IMR-90 (cell line): ENCODE results near the gene EYS. TPM values are rescaled to one million over a fixed set of nuclear protein-coding genes. Genes with fewer than 3 reads are reported as not detected.
"Not testable (repeated sequence)": the region's sequence is repeated elsewhere in the genome, so short reads cannot be mapped to it uniquely, and the experiment has no call there.

ENCODE experiments used
- ATAC-seq: fragments of 200-7000 bp; cut with Tn5 transposase; 2 replicates; pipeline ENCODE4 v1.9.1; 2020; ENCODE audit warnings: low read depth, mild to moderate bottlenecking, moderate library complexity
- BruUV-seq: library from RNA; stranded (reverse); fragments of 400-500 nt; replicated peaks from 2 replicates; lab custom pipeline; 2021; lab: Mats Ljungman, UMichigan
- CTCF ChIA-PET: fragments of 300-600 bp; formaldehyde crosslinking; extraction: SDS; loops from one replicate; lab custom pipeline; 2021; ENCODE audit warnings: antibody characterized with exemption; lab: Yijun Ruan, JAX
- POLR2A ChIA-PET: fragments of 300-600 bp; sonication (Branson Sonifier 250); formaldehyde crosslinking; loops from one replicate; lab custom pipeline; 2022; ENCODE audit warnings: antibody characterized with exemption; ENCODE audit not compliant: unreplicated experiment; lab: Charles Lee
- DNase-seq: peaks from one replicate; pipeline ENCODE4 v3.0.0; 2013
- H2AFZ ChIP-seq: replicated peaks from 2 replicates; pipeline ENCODE3; 2013; ENCODE audit warnings: low read length, mild to moderate bottlenecking; ENCODE audit not compliant: poor library complexity
- H2AK5ac ChIP-seq: 2 replicates; pipeline ENCODE4 v1.6.1; 2013; ENCODE audit warnings: low read depth, low read length, inconsistent platforms
- H2AK9ac ChIP-seq: replicated peaks from 2 replicates; pipeline ENCODE3; 2013; ENCODE audit warnings: mild to moderate bottlenecking, low read depth, low read length, moderate library complexity; ENCODE audit not compliant: poor library complexity
- H2BK120ac ChIP-seq: 2 replicates; pipeline ENCODE4 v1.6.1; 2013; ENCODE audit warnings: low read depth, low read length, inconsistent platforms
- H2BK15ac ChIP-seq: 3 replicates; pipeline ENCODE4 v1.6.1; 2013; ENCODE audit warnings: low read depth, low read length, inconsistent platforms
- H2BK20ac ChIP-seq: 2 replicates; pipeline ENCODE4 v1.6.1; 2013; ENCODE audit warnings: low read depth, mild to moderate bottlenecking, inconsistent platforms, low read length, moderate library complexity
- H2BK5ac ChIP-seq: 2 replicates; pipeline ENCODE4 v1.6.1; 2013; ENCODE audit warnings: mild to moderate bottlenecking, low read depth, low read length, inconsistent platforms; ENCODE audit not compliant: poor library complexity, severe bottlenecking
- H3K14ac ChIP-seq: replicated peaks from 2 replicates; pipeline ENCODE4 v1.6.1; 2013; ENCODE audit warnings: low read depth, low read length, inconsistent platforms
- H3K18ac ChIP-seq: 2 replicates; pipeline ENCODE4 v1.6.1; 2013; ENCODE audit warnings: low read depth, low read length, control low read depth
- H3K23ac ChIP-seq: 2 replicates; pipeline ENCODE4 v1.6.1; 2013; ENCODE audit warnings: low read depth, low read length, inconsistent platforms
- H3K27ac ChIP-seq: 2 replicates; pipeline ENCODE4 v1.5.1; 2013; ENCODE audit warnings: mild to moderate bottlenecking, control low read depth, low read length; ENCODE audit not compliant: insufficient read depth
- H3K27me3 ChIP-seq: 2 replicates; pipeline ENCODE4 v1.6.1; 2013; ENCODE audit warnings: low read length; ENCODE audit not compliant: control insufficient read depth, insufficient read depth
- H3K36me3 ChIP-seq: 2 replicates; pipeline ENCODE4 v1.6.1; 2013; ENCODE audit warnings: low read length, mixed read lengths; ENCODE audit not compliant: control insufficient read depth, insufficient read depth
- H3K4ac ChIP-seq: 2 replicates; pipeline ENCODE4 v1.6.1; 2013; ENCODE audit warnings: low read depth, low read length, inconsistent platforms
- H3K4me1 ChIP-seq: 2 replicates; pipeline ENCODE4 v1.6.1; 2013; ENCODE audit warnings: low read length, mixed read lengths; ENCODE audit not compliant: control insufficient read depth, insufficient read depth
- H3K4me2 ChIP-seq: 2 replicates; pipeline ENCODE4 v1.6.1; 2013; ENCODE audit warnings: low read depth, mild to moderate bottlenecking, control low read depth, low read length, moderate library complexity
- H3K4me3 ChIP-seq: 2 replicates; pipeline ENCODE4 v1.5.1; 2013; ENCODE audit warnings: low read depth, mild to moderate bottlenecking, control low read depth, low read length, moderate library complexity; ENCODE audit not compliant: insufficient read depth
- H3K56ac ChIP-seq: 2 replicates; pipeline ENCODE4 v1.6.1; 2013; ENCODE audit warnings: low read length, inconsistent platforms; ENCODE audit not compliant: insufficient read depth; ENCODE audit errors: extremely low read depth
- H3K79me1 ChIP-seq, 2 experiments: 2 replicates each; pipeline ENCODE4 v1.6.1; 2013; ENCODE audit warnings: low read length in 2 of 2, inconsistent platforms in 1 of 2, low read depth in 1 of 2
- H3K9ac ChIP-seq: 2 replicates; pipeline ENCODE4 v1.6.1; 2013; ENCODE audit warnings: low read depth, low read length, control low read depth
- H3K9me1 ChIP-seq: 2 replicates; pipeline ENCODE4 v1.6.1; 2013; ENCODE audit warnings: low read length, inconsistent platforms; ENCODE audit not compliant: insufficient read depth
- H3K9me3 ChIP-seq: 2 replicates; pipeline ENCODE4 v1.6.1; 2013; ENCODE audit warnings: low read length; ENCODE audit not compliant: control insufficient read depth, insufficient read depth
- H4K20me1 ChIP-seq: 2 replicates; pipeline ENCODE4 v1.6.1; 2013; ENCODE audit warnings: low read length, inconsistent platforms; ENCODE audit not compliant: insufficient read depth
- H4K5ac ChIP-seq: 2 replicates; pipeline ENCODE4 v1.6.1; 2013; ENCODE audit warnings: mild to moderate bottlenecking, low read depth, low read length, control low read depth
- H4K8ac ChIP-seq, 2 experiments: 2 replicates each; pipeline ENCODE4 v1.6.1; 2013; ENCODE audit warnings: low read depth in 2 of 2, low read length in 2 of 2, control low read depth in 1 of 2, inconsistent platforms in 1 of 2
- H4K91ac ChIP-seq: 2 replicates; pipeline ENCODE4 v1.6.1; 2013; ENCODE audit warnings: low read depth, low read length, inconsistent platforms; ENCODE audit not compliant: insufficient read depth
- CEBPB ChIP-seq: IDR thresholded peaks from 2 replicates; pipeline ENCODE4 v1.6.1; 2012; ENCODE audit warnings: low read depth, low read length, improper control_type of control experiment
- POLR2A ChIP-seq: IDR thresholded peaks from 2 replicates; pipeline ENCODE4 v1.6.1; 2012; ENCODE audit warnings: mild to moderate bottlenecking, low read depth, low read length
- WGBS, 2 experiments: methylation state at CpG; one replicate each; pipeline versions ENCODE4 v1.1.5 to v1.1.7; 2013; ENCODE audit warnings: missing lambda C conversion rate in 2 of 2; ENCODE audit not compliant: insufficient read length in 1 of 2; ENCODE audit errors: extremely low coverage in 2 of 2; 5-methylcytosine and 5-hydroxymethylcytosine counted together
- dilution Hi-C: fragments of 300-500 bp; cut with HindIII; formaldehyde crosslinking; loops from one replicate; pipeline ENCODE4 v1.14.3; 2018; ENCODE audit warnings: low sequenced_read_pairs; ENCODE audit not compliant: unreplicated experiment
- in situ Hi-C: fragments of 300-500 bp; cut with MboI; formaldehyde crosslinking; loops from 3 replicates; pipeline ENCODE4 v1.14.3; 2019; ENCODE audit warnings: low sequenced_read_pairs, inconsistent platforms, mixed read lengths
- intact Hi-C: fragments of 100-400 bp; cut with micrococcal nuclease; formaldehyde crosslinking; loops from 2 replicates; pipeline ENCODE4 v1.10.0; 2022
- polyA plus RNA-seq, 3 experiments: library from polyadenylated mRNA; depleted of rRNA; stranded (reverse); fragments of >200 nt; gene quantifications; 2 replicates each; pipeline ENCODE4 v1.2.3, GENCODE V29; 2012; ENCODE audit warnings: low replicate concordance in 1 of 3
- total RNA-seq: library from RNA; depleted of rRNA; stranded (reverse); fragments of >200 nt; gene quantifications from 2 replicates; pipeline ENCODE4 v1.2.3, GENCODE V29; 2012

The EYS gene
- total and polyA plus RNA-seq, 2 of the 4 experiments (the other 2 are of a cell fraction) = under 0.01 TPM; not detected in 1

- peak overlapping the region; percentile 42; the same call in 1 of the 2 replicates for H2BK120ac ChIP-seq
- H3K4me1 ChIP-seq = peaks cover 5% of the 10 kb centered on the region; the same call in 1 of the 2 replicates
- peak overlapping the region; percentile 67 for H2AFZ ChIP-seq
- no peak overlapping the region for H3K4me3 ChIP-seq
- H3K9ac ChIP-seq = no peak overlapping the region
- H3K14ac ChIP-seq = no peak overlapping the region
- peak overlapping the region; percentile 11; the same call in 1 of the 2 replicates for H3K18ac ChIP-seq
- intact Hi-C loops = no loop called here
- H3K36me3 ChIP-seq = no peaks in the 10 kb centered on the region
- POLR2A ChIA-PET = no interaction called here
- 0 out of 2 replicates have a peak, but pooled peaks cover 5% of the 10 kb centered on the region for H3K9me1 ChIP-seq
- CTCF ChIA-PET = interaction anchor here (0.7 kb wide), 1 partner anchor 10 kb away, joined by 3 read pairs; no protein-coding TSS in a partner anchor
- peak; percentile 33 for DNase-seq
- no peak overlapping the region for H2AK9ac ChIP-seq
- no peak overlapping the region for H2AK5ac ChIP-seq
- peak overlapping the region; percentile 63; the same call in 1 of the 2 replicates for H2BK20ac ChIP-seq
- H3K27ac ChIP-seq = no peak overlapping the region
- no TSS peak for BruUV-seq
- dilution Hi-C loops = no loop called here
- no peak overlapping the region for H3K56ac ChIP-seq
- H3K79me1 ChIP-seq = no peaks in the 10 kb centered on the region
- H2BK15ac ChIP-seq = 0 out of 3 replicates have a peak overlapping the region, but pooled peaks have one; percentile 7
- peak overlapping the region; percentile 20 for H2BK5ac ChIP-seq
- peak overlapping the region; percentile 67; the same call in 1 of the 2 replicates for H3K23ac ChIP-seq
- no peak overlapping the region for H3K4ac ChIP-seq
- H4K91ac ChIP-seq = no peak overlapping the region
- peak overlapping the region in 1 of 2 experiments; percentile 71; a peak in 2 of 4 replicates for H4K8ac ChIP-seq
- H3K27me3 ChIP-seq = no peaks in the 10 kb centered on the region
- no peak for ATAC-seq
- H3K4me2 ChIP-seq = no peak overlapping the region
- H4K5ac ChIP-seq = peak overlapping the region; percentile 75; the same call in 1 of the 2 replicates
- in situ Hi-C loops = no loop called here
- no peaks in the 10 kb centered on the region for H4K20me1 ChIP-seq
- no peaks in the 10 kb centered on the region; the same call in 1 of the 2 replicates for H3K9me3 ChIP-seq
- TF ChIP-seq POLR2A (no peak), CEBPB (peak; percentile 1; the same call in 1 of the 2 replicates)
Measured at GRCh38 chr6:64243618-64244017, 1463.4 kb downstream of the EYS start.

- H3K79me1 ChIP-seq, H3K27me3 ChIP-seq, H3K4me1 ChIP-seq, H4K91ac ChIP-seq, H3K23ac ChIP-seq, POLR2A ChIA-PET, H2BK120ac ChIP-seq, H3K36me3 ChIP-seq, H2AK9ac ChIP-seq, H3K14ac ChIP-seq, H3K9me3 ChIP-seq, H3K27ac ChIP-seq, H3K9ac ChIP-seq, H3K18ac ChIP-seq, H2AK5ac ChIP-seq, H3K4ac ChIP-seq, intact Hi-C loops, H4K8ac ChIP-seq, ATAC-seq, CTCF ChIA-PET, H3K9me1 ChIP-seq, H2BK20ac ChIP-seq, DNase-seq, H3K4me2 ChIP-seq, H2BK15ac ChIP-seq, in situ Hi-C loops, BruUV-seq, H3K4me3 ChIP-seq, H4K5ac ChIP-seq, dilution Hi-C loops, H2BK5ac ChIP-seq, H3K56ac ChIP-seq, H2AFZ ChIP-seq, H4K20me1 ChIP-seq: not testable (repeated sequence)
- WGBS, 2 experiments = no CpG with 5 or more reads among the region's 2 CpGs
Measured at GRCh38 chr6:64238908-64239307, 1468.1 kb downstream of the EYS start.
